ENCODE data around the gene CTNNAL1.

CTNNAL1 gene

GRCh38 chr9:109010746-109011145 lies 2.6 kb downstream of the CTNNAL1 start:
- no peak for DNase-seq (ENCODE audit: low read depth)
- H3K4me3 ChIP-seq (ENCODE audit: low read depth, low read length): no peak overlapping the region
- no peak for TF ChIP-seq CTCF (IDR thresholded peaks at IDR 0.05; ENCODE audit: control insufficient read depth, extremely low read depth, insufficient read depth)

- TF ChIP-seq CTCF (IDR thresholded peaks at IDR 0.05; ENCODE audit: control insufficient read depth, extremely low read depth, insufficient read depth): no peak
- DNase-seq (ENCODE audit: low read depth): no peak
- no peak overlapping the region for H3K4me3 ChIP-seq (ENCODE audit: low read depth, low read length)
Measured at GRCh38 chr9:109005678-109006077, 7.6 kb downstream of the CTNNAL1 start.

- no peak for DNase-seq (ENCODE audit: low read depth)
- no peak for TF ChIP-seq CTCF (IDR thresholded peaks at IDR 0.05; ENCODE audit: control insufficient read depth, extremely low read depth, insufficient read depth)
Measured at GRCh38 chr9:109003116-109003515, 10.2 kb downstream of the CTNNAL1 start.

GRCh38 chr9:109002141-109002540 lies 11.2 kb downstream of the CTNNAL1 start:
- H3K4me3 ChIP-seq (ENCODE audit: low read depth, low read length): no peak overlapping the region
- TF ChIP-seq CTCF (IDR thresholded peaks at IDR 0.05; ENCODE audit: control insufficient read depth, extremely low read depth, insufficient read depth): no peak
- no peak for DNase-seq (ENCODE audit: low read depth)

More at GRCh38 chr9:109003116-109003515, 10.2 kb downstream of the CTNNAL1 start:
- no peak overlapping the region for H3K4me3 ChIP-seq (ENCODE audit: low read depth, low read length)

GRCh38 chr9:109001275-109001676 lies 12.0 kb downstream of the CTNNAL1 start:
- no peak for DNase-seq (ENCODE audit: low read depth)
- H3K4me3 ChIP-seq (ENCODE audit: low read depth, low read length): no peak overlapping the region
- no peak for TF ChIP-seq CTCF (IDR thresholded peaks at IDR 0.05; ENCODE audit: control insufficient read depth, extremely low read depth, insufficient read depth)

- no peak for DNase-seq (ENCODE audit: low read depth)
- no peak for TF ChIP-seq CTCF (IDR thresholded peaks at IDR 0.05; ENCODE audit: control insufficient read depth, extremely low read depth, insufficient read depth)
- no peak overlapping the region for H3K4me3 ChIP-seq (ENCODE audit: low read depth, low read length)
Measured at GRCh38 chr9:108997112-108997511, 16.2 kb downstream of the CTNNAL1 start.

- no peak for DNase-seq (ENCODE audit: low read depth)
- no peak overlapping the region for H3K4me3 ChIP-seq (ENCODE audit: low read depth, low read length)
- no peak for TF ChIP-seq CTCF (IDR thresholded peaks at IDR 0.05; ENCODE audit: control insufficient read depth, extremely low read depth, insufficient read depth)
Measured at GRCh38 chr9:108996643-108997042, 16.7 kb downstream of the CTNNAL1 start.
